Loucy (cell line): Measurements from ENCODE around the gene ZMIZ2.

ENCODE experiments used
- CTCF ChIP-seq: fragments of 200-600 bp; sonication (generic); conservative IDR thresholded peaks from 2 replicates; pipeline ENCODE4 v1.5.1; 2014; ENCODE audit warnings: mild to moderate bottlenecking, antibody characterized with exemption, low read length
- EZH2phosphoT487 ChIP-seq: fragments of 200-600 bp; IDR thresholded peaks from 2 replicates; pipeline ENCODE4 v1.6.1; 2018; ENCODE audit warnings: antibody characterized with exemption, mild to moderate bottlenecking, moderate library complexity, borderline replicate concordance

GRCh38 chr7:44802418-44803025 is 53.9 kb downstream of the ZMIZ2 start:
- no peak for TF ChIP-seq CTCF
- TF ChIP-seq EZH2phosphoT487 = no peak
